Measurements from ENCODE around the gene TMEM121B. TPM values are rescaled to one million over a fixed set of nuclear protein-coding genes. Genes with fewer than 3 reads are reported as not detected.

Gene TMEM121B
- 0.01 to 0.02 TPM in 2 of 3 replicates, not detected in the other for polyA plus RNA-seq
- 0.06 TPM for polyA plus RNA-seq (2011; ENCODE audit: low read depth)
- polyA plus RNA-seq (2011; cell fraction: cytosol; rRNA removed) = 0.01 TPM in 1 of 2 replicates, not detected in the other
- polyA plus RNA-seq (2011; cell fraction: nucleus; rRNA removed) = 0.09 and 0.13 TPM in 2 replicates
- polyA plus RNA-seq (2012; ENCODE audit: low replicate concordance) = not detected in 2 replicates
- 0.07 TPM in 1 of 3 replicates, not detected in the others for polyA minus RNA-seq
- not detected for polyA minus RNA-seq (2011; cell fraction: cytosol; rRNA and poly(A)+ RNA removed)
- polyA minus RNA-seq (2011; cell fraction: nucleus; rRNA and poly(A)+ RNA removed) = not detected in 2 replicates

DNA sequence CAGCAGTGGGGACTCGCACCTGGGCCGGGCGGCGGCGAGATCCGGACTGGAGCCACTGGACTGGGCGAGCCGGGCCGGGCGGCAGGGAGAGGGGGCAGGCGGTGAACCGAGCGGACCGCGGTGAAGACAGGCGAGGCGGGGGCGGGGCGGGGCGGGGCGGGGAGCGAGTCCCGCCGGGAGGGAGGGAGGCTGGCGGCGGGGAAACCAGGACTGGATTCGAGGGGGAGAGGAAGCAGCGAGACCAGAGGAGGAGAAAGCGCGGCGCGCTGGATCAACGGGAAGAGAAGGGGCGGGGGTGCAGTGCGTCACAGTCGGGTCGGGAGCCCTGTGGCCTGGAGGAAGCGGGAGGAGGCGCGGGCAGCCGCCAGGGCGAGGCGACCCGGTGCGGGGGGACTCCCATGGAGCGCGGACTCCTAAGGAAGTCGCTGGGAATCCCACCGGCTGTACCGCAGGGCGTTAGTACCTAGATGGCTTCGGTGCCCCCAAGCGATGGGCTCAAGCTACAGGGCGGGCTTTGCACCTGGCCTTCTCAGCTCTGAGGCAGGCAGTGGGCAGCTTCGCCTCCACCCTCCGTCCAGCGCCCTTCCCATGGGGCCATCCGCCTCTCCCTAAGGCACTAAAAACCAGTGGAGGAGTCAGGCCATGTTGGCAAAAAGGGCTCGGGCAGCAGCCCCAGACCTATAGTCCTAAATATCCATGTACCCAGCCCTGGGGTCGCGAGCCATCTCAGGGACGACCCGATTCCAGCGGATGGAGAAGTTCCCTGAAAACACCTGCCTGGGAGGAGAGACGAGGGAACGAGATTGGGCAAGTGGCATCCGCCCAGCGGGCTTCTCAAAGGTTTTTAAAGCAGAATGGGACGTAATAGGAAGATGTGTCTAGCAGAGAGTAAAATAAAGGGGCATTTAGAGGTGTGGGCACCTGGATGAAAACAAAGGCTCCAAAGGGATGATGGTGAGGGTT is at the start of gene TMEM121B:
Gene TMEM121B, minus strand, starts transcription at position 128 of the 963 bp plus-strand sequence. CDS start 233 bp downstream, outside the sequence.
- no peak within 1 kb of the TSS for H3K27ac ChIP-seq (ENCODE audit: control insufficient read depth, insufficient read depth, low read length)
- peak within 1 kb of the TSS; percentile 56 for H3K4me2 ChIP-seq (ENCODE audit: control insufficient read depth, extremely low read depth, insufficient read depth, low read depth, low read length)
- no peaks in the 10 kb centered on the region for H3K4me1 ChIP-seq (ENCODE audit: control insufficient read depth, extremely low read depth, insufficient read depth, low read length)
- H3K79me2 ChIP-seq (ENCODE audit: control insufficient read depth, insufficient read depth, low read length) = no peaks in the 10 kb centered on the region
- FAIRE-seq (no peak), DNase-seq (ENCODE audit: low read depth, low spot score) (no peak)
- no peak within 1 kb of the TSS for H2AFZ ChIP-seq (ENCODE audit: control insufficient read depth, low read length)
- H3K36me3 ChIP-seq (ENCODE audit: control insufficient read depth in 2 of 2, extremely low read depth in 1 of 2, insufficient read depth in 2 of 2, low read length in 2 of 2) = no peaks in the 10 kb centered on the region
- H4K20me1 ChIP-seq (ENCODE audit: control insufficient read depth, extremely low read depth, insufficient read depth, low read length) = no peaks in the 10 kb centered on the region
- no peaks in the 10 kb centered on the region for H3K9me1 ChIP-seq (ENCODE audit: control insufficient read depth, extremely low read depth, insufficient read depth, low read length)
- H3K27me3 ChIP-seq (ENCODE audit: control insufficient read depth, extremely low read depth, insufficient read depth, low read length) = peaks cover 46% of the 10 kb centered on the region
- TF ChIP-seq EZH2 (IDR thresholded peaks at IDR 0.05; ENCODE audit: low read length) = peak; percentile 88
- TF ChIP-seq, protein P1, sequence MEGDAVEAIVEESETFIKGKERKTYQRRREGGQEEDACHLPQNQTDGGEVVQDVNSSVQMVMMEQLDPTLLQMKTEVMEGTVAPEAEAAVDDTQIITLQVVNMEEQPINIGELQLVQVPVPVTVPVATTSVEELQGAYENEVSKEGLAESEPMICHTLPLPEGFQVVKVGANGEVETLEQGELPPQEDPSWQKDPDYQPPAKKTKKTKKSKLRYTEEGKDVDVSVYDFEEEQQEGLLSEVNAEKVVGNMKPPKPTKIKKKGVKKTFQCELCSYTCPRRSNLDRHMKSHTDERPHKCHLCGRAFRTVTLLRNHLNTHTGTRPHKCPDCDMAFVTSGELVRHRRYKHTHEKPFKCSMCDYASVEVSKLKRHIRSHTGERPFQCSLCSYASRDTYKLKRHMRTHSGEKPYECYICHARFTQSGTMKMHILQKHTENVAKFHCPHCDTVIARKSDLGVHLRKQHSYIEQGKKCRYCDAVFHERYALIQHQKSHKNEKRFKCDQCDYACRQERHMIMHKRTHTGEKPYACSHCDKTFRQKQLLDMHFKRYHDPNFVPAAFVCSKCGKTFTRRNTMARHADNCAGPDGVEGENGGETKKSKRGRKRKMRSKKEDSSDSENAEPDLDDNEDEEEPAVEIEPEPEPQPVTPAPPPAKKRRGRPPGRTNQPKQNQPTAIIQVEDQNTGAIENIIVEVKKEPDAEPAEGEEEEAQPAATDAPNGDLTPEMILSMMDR (optimal IDR thresholded peaks at IDR 0.05 in 1 of 3, IDR thresholded peaks at IDR 0.05 in 1 of 3, conservative IDR thresholded peaks at IDR 0.05 in 1 of 3; ENCODE audit: extremely low read depth in 1 of 3, insufficient read depth in 2 of 3, low read length in 3 of 3) = no peak
- no peaks in the 10 kb centered on the region for H3K9me3 ChIP-seq (ENCODE audit: control insufficient read depth, low read depth, low read length)
- no peak within 1 kb of the TSS for H3K9ac ChIP-seq (ENCODE audit: control insufficient read depth, extremely low read depth, insufficient read depth, low read length)
- dilution Hi-C loops (cut with MboI; ENCODE audit: extremely low pct_ligation_motif_present, low sequenced_read_pairs) = no loop called here
- peak within 1 kb of the TSS; percentile 26 to 51 (median 44) for H3K4me3 ChIP-seq (ENCODE audit: control insufficient read depth in 2 of 3, extremely low read depth in 1 of 3, insufficient read depth in 2 of 3, low read depth in 1 of 3, low read length in 3 of 3)

DNA sequence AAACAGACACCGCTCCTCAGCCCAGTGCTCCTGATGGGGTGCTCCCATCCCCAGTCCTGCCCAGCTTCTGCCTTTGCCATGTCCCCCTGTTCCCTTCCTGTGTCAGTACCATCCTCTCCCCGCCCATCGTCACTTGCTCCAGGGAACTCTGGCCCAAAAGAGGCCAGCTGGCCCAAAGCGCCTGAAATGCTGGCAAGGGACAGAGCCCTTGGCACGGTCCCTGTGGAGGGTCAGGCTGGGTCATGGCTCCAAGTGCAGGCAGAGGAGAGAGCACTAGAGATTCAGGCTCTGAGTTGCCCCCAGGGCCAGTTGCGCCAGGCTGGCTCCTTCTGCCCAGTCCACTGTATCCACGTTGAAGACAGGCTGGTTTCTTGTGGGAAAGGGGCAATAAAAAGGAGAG is 46.3 kb upstream of the TMEM121B start:
- Histone ChIP-seq H3K27me3 (ENCODE audit: control insufficient read depth, extremely low read depth, insufficient read depth, low read length) (no peaks in the 10 kb centered on the region), H3K4me2 (ENCODE audit: control insufficient read depth, extremely low read depth, insufficient read depth, low read depth, low read length) (no peak overlapping the region), H2AFZ (ENCODE audit: control insufficient read depth, low read length) (no peak overlapping the region), H3K4me3 (ENCODE audit: control insufficient read depth in 2 of 3, extremely low read depth in 1 of 3, insufficient read depth in 2 of 3, low read depth in 1 of 3, low read length in 3 of 3) (no peak overlapping the region), H3K9me3 (ENCODE audit: control insufficient read depth, low read depth, low read length) (no peaks in the 10 kb centered on the region), H3K27ac (ENCODE audit: control insufficient read depth, insufficient read depth, low read length) (no peak overlapping the region), H3K36me3 (ENCODE audit: control insufficient read depth in 2 of 2, extremely low read depth in 1 of 2, insufficient read depth in 2 of 2, low read length in 2 of 2) (no peaks in the 10 kb centered on the region), H3K4me1 (ENCODE audit: control insufficient read depth, extremely low read depth, insufficient read depth, low read length) (peaks cover 4% of the 10 kb centered on the region), H4K20me1 (ENCODE audit: control insufficient read depth, extremely low read depth, insufficient read depth, low read length) (no peaks in the 10 kb centered on the region), H3K9me1 (ENCODE audit: control insufficient read depth, extremely low read depth, insufficient read depth, low read length) (no peaks in the 10 kb centered on the region), H3K9ac (ENCODE audit: control insufficient read depth, extremely low read depth, insufficient read depth, low read length) (no peak overlapping the region), H3K79me2 (ENCODE audit: control insufficient read depth, insufficient read depth, low read length) (no peaks in the 10 kb centered on the region)
- DNase-seq (ENCODE audit: low read depth, low spot score) (no peak), FAIRE-seq (no peak)
- dilution Hi-C loops (cut with MboI; ENCODE audit: extremely low pct_ligation_motif_present, low sequenced_read_pairs) = no loop called here
- no peak for TF ChIP-seq EZH2 (IDR thresholded peaks at IDR 0.05; ENCODE audit: low read length)
- TF ChIP-seq, protein P1 (optimal IDR thresholded peaks at IDR 0.05 in 1 of 3, IDR thresholded peaks at IDR 0.05 in 1 of 3, conservative IDR thresholded peaks at IDR 0.05 in 1 of 3; ENCODE audit: extremely low read depth in 1 of 3, insufficient read depth in 2 of 3, low read length in 3 of 3) = no peak

Data from keratinocyte (primary cell).